Gastrocnemius medialis (tissue), 4 donors: ENCODE results near the gene KCNA10.

Source experiments
- POLR2A ChIP-seq, 2 donors: fragments of 450-650 bp; IDR thresholded peaks; one replicate each; pipeline ENCODE4 v1.6.1; 2017; ENCODE audit warnings: antibody characterized with exemption in 2 of 2, mild to moderate bottlenecking in 2 of 2, moderate library complexity in 2 of 2
- TF ChIP-seq, protein P1 (sequence below), 5 experiments: fragments of 450-650 bp in 3 of 5; fragments of 200-600 bp in 2 of 5; sonication (generic) in 2 of 5; IDR thresholded peaks in 4 of 5; conservative IDR thresholded peaks in 1 of 5; 1 replicate in 4 of 5; 2 replicates in 1 of 5; pipeline ENCODE4 v1.5.1; 2016 to 2019; ENCODE audit warnings: antibody characterized with exemption in 5 of 5, mild to moderate bottlenecking in 3 of 5, moderate library complexity in 3 of 5

DNA sequence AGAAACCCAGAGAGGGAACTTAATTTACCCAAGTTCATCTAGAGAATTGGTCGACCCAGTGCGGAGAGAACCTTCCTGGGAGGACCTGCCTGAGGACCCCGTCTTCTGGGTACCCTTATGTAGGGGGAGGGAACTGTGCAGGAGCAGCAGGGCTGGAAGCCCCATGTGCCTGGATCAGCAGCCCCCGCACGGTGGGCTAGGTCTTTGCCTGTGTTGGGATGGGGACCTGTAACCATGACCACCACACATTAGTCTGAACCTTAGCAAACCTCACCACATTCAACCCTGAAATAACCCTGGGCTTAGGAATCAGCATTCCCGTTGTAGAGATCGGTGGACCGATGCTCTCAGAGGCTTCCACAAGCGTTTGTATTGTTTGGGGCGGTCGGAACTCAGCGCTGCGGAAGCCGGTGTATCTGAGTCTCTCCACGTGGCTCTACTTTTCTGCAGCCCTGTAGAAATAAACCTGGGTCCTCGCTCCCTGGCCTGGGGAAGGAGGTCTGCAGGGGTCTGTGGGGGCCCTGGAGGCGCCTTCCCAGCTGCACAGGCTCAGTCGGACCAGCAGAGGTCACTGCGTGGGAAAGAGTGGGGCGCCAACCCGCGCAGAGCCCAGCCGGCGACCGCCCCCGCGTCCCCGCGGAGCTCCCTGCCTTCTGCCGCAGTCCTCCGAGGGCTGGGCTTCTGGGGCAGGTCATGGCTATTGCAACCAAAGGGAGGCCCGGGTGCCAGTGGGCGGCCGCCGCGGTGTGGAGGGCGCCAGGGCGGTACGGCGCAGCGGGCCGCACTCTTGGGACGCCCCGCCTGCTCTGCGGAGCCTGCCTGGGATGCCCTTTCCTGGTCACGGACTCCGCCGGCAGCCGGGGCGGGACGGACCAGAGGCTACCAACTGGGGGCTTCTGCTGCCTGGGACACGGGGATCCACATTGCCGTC, 36.2 kb upstream of the KCNA10 start:
- TF ChIP-seq, protein P1, sequence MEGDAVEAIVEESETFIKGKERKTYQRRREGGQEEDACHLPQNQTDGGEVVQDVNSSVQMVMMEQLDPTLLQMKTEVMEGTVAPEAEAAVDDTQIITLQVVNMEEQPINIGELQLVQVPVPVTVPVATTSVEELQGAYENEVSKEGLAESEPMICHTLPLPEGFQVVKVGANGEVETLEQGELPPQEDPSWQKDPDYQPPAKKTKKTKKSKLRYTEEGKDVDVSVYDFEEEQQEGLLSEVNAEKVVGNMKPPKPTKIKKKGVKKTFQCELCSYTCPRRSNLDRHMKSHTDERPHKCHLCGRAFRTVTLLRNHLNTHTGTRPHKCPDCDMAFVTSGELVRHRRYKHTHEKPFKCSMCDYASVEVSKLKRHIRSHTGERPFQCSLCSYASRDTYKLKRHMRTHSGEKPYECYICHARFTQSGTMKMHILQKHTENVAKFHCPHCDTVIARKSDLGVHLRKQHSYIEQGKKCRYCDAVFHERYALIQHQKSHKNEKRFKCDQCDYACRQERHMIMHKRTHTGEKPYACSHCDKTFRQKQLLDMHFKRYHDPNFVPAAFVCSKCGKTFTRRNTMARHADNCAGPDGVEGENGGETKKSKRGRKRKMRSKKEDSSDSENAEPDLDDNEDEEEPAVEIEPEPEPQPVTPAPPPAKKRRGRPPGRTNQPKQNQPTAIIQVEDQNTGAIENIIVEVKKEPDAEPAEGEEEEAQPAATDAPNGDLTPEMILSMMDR (IDR thresholded peaks at IDR 0.05 in 4 of 5, conservative IDR thresholded peaks at IDR 0.05 in 1 of 5): peak; percentile 35 to 73 (median 66)
- TF ChIP-seq POLR2A (IDR thresholded peaks at IDR 0.05): no peak
